ENCODE data around the gene SMIM24. TPM values are rescaled to one million over a fixed set of nuclear protein-coding genes. Genes with fewer than 3 reads are reported as not detected.

Gene SMIM24
- total RNA-seq, 4 donors from 2014 or later: 18.7 to 100 (median 85.5) TPM

GRCh38 chr19:3506384-3507340 is 26.3 kb upstream of the SMIM24 start:
- no peaks in the 10 kb centered on the region for H3K27me3 ChIP-seq
- H3K27ac ChIP-seq: peak overlapping the region; percentile 88 to 97 (median 94)
- intact Hi-C loops (cut with DNase I; ENCODE audit: low total_unique reads) (no loop called here), in situ Hi-C loops (cut with MboI; ENCODE audit: low pct_ligation_motif_present in 1 of 4, low pct_unique_long_range_greater_than_20kb in 1 of 4, low sequenced_read_pairs in 3 of 4) (no loop called here)
- 0 to 1% methylated on average over 6 to 46 of the region's 69 CpGs for WGBS, 2 donors (ENCODE audit: low coverage in 1 of 2)
- peaks cover 5 to 23% (median 14%) of the 10 kb centered on the region in 4 donors for H3K4me1 ChIP-seq
- TF ChIP-seq POLR2AphosphoS5 (IDR thresholded peaks at IDR 0.05) (no peak), EP300 (IDR thresholded peaks at IDR 0.05; ENCODE audit: low read depth) (no peak), POLR2A (IDR thresholded peaks at IDR 0.05) (no peak), CTCF (IDR thresholded peaks at IDR 0.05) (no peak)
- peak overlapping the region; percentile 95 to 99 (median 98) for H3K4me3 ChIP-seq
- no peaks in the 10 kb centered on the region for H3K9me3 ChIP-seq
- no peaks in the 10 kb centered on the region for H3K36me3 ChIP-seq
- DNase-seq: peak; percentile 39

- in situ Hi-C loops (cut with MboI; ENCODE audit: low pct_ligation_motif_present in 1 of 4, low pct_unique_long_range_greater_than_20kb in 1 of 4, low sequenced_read_pairs in 3 of 4): no loop called here
- DNase-seq: peak; percentile 100
- intact Hi-C loops (cut with DNase I; ENCODE audit: low total_unique reads): no loop called here
These were observed 25.5 kb upstream of the SMIM24 start, which contains the start of gene FZR1 for GRCh38 chr19:3505598-3506383. FZR1 (plus strand) TSS chr19:3506311; CDS start chr19:3522990, 16,679 bp downstream.

GRCh38 chr19:3504735-3505134 is 24.4 kb upstream of the SMIM24 start:
- H3K4me3 ChIP-seq: no peak overlapping the region
- no peaks in the 10 kb centered on the region for H3K27me3 ChIP-seq
- WGBS, 2 donors (ENCODE audit: low coverage in 1 of 2): 82 to 90% methylated on average over 3 to 5 of the region's 5 CpGs
- in situ Hi-C loops (cut with MboI; ENCODE audit: low pct_ligation_motif_present in 1 of 4, low pct_unique_long_range_greater_than_20kb in 1 of 4, low sequenced_read_pairs in 3 of 4) (no loop called here), intact Hi-C loops (cut with DNase I; ENCODE audit: low total_unique reads) (no loop called here)
- no peaks in the 10 kb centered on the region for H3K36me3 ChIP-seq
- peaks cover 5 to 24% (median 19%) of the 10 kb centered on the region in 4 donors for H3K4me1 ChIP-seq
- no peaks in the 10 kb centered on the region for H3K9me3 ChIP-seq
- peak overlapping the region in 2 of 4 donors; percentile 84 to 94 for H3K27ac ChIP-seq
- TF ChIP-seq POLR2A (IDR thresholded peaks at IDR 0.05): no peak
- TF ChIP-seq POLR2AphosphoS5 (IDR thresholded peaks at IDR 0.05): no peak
- no peak for TF ChIP-seq EP300 (IDR thresholded peaks at IDR 0.05; ENCODE audit: low read depth)
- TF ChIP-seq CTCF (IDR thresholded peaks at IDR 0.05): no peak
- DNase-seq: no peak

More at GRCh38 chr19:3505598-3506383, 25.5 kb upstream of the SMIM24 start, which contains the start of gene FZR1:
- no peaks in the 10 kb centered on the region for H3K36me3 ChIP-seq
- peak within 1 kb of the TSS; percentile 88 to 97 (median 94) for H3K27ac ChIP-seq
- H3K4me3 ChIP-seq: peak within 1 kb of the TSS; percentile 95 to 99 (median 98)
- peaks cover 5 to 22% (median 16%) of the 10 kb centered on the region in 4 donors for H3K4me1 ChIP-seq
- no peaks in the 10 kb centered on the region for H3K9me3 ChIP-seq
- no peaks in the 10 kb centered on the region for H3K27me3 ChIP-seq
- TF ChIP-seq POLR2AphosphoS5 (IDR thresholded peaks at IDR 0.05) (peak; percentile 51 to 64 (median 62)), EP300 (IDR thresholded peaks at IDR 0.05; ENCODE audit: low read depth) (no peak), POLR2A (IDR thresholded peaks at IDR 0.05) (peak; percentile 61), CTCF (IDR thresholded peaks at IDR 0.05) (peak in 1 of 5 experiments; percentile 14)
- 0 to 3% methylated on average over 2 to 38 of the region's 79 CpGs for WGBS, 2 donors (ENCODE audit: low coverage in 1 of 2)

Measured in transverse colon (tissue), 4 donors.